22Rv1 (cell line): ENCODE measurements around the gene BFSP2.

ENCODE experiments used
- H3K27ac ChIP-seq: fragments of 450-650 bp; 2 replicates; pipeline ENCODE4 v1.5.1; 2017
- CTCF ChIP-seq: fragments of 450-650 bp; IDR thresholded peaks from 2 replicates; pipeline ENCODE4 v1.5.1; 2017; ENCODE audit warnings: mild to moderate bottlenecking
- ZFX ChIP-seq: fragments of 450-650 bp; IDR thresholded peaks from 2 replicates; pipeline ENCODE4 v1.6.1; 2017; ENCODE audit warnings: antibody characterized with exemption, borderline replicate concordance

BFSP2 gene

GRCh38 chr3:133445108-133445507 is 45.3 kb downstream of the BFSP2 start:
- TF ChIP-seq CTCF (no peak), ZFX (no peak)
- H3K27ac ChIP-seq, result peak overlapping the region; percentile 29; the same call in 1 of the 2 replicates

- H3K27ac ChIP-seq, result no peak overlapping the region
- TF ChIP-seq ZFX, result no peak
- no peak for TF ChIP-seq CTCF
Measured at GRCh38 chr3:133447750-133448477, 48.1 kb downstream of the BFSP2 start.

GRCh38 chr3:133448478-133449122 is 48.7 kb downstream of the BFSP2 start:
- no peak for TF ChIP-seq CTCF
- H3K27ac ChIP-seq, result no peak overlapping the region

- no peak for TF ChIP-seq CTCF
- TF ChIP-seq ZFX, result no peak
- H3K27ac ChIP-seq, result peak overlapping the region; percentile 92
Measured at GRCh38 chr3:133451309-133451708, 51.5 kb downstream of the BFSP2 start.

GRCh38 chr3:133452641-133453319 is 52.9 kb downstream of the BFSP2 start:
- peak overlapping the region; percentile 92 for H3K27ac ChIP-seq
- TF ChIP-seq ZFX (no peak), CTCF (no peak)

- peak overlapping the region; percentile 92 for H3K27ac ChIP-seq
- no peak for TF ChIP-seq CTCF
Measured at GRCh38 chr3:133453383-133453782, 53.5 kb downstream of the BFSP2 start.

- H3K27ac ChIP-seq, result peak overlapping the region; percentile 92
- no peak for TF ChIP-seq CTCF
- TF ChIP-seq ZFX, result no peak
Measured at GRCh38 chr3:133455281-133455680, 55.4 kb downstream of the BFSP2 start.
